Panc1 (cell line): ENCODE data around the gene HDAC11.

ENCODE experiments used
- CTCF ChIP-seq: fragments of 450-650 bp; IDR thresholded peaks from 2 replicates; pipeline ENCODE4 v1.5.1; 2017; ENCODE audit warnings: mild to moderate bottlenecking
- POLR2AphosphoS5 ChIP-seq: IDR thresholded peaks from 2 replicates; pipeline ENCODE4 v1.6.1; 2012; ENCODE audit warnings: mild to moderate bottlenecking, low read depth, low read length, moderate library complexity
- SIN3A ChIP-seq: IDR thresholded peaks from 2 replicates; pipeline ENCODE4 v1.6.1; 2012; ENCODE audit warnings: low read depth, mild to moderate bottlenecking, low read length, moderate library complexity, borderline replicate concordance; ENCODE audit not compliant: insufficient read depth
- TCF7L2 ChIP-seq: IDR thresholded peaks from 2 replicates; pipeline ENCODE4 v1.6.1; 2011; ENCODE audit warnings: mild to moderate bottlenecking, low read depth, low read length, inconsistent platforms

- TF ChIP-seq CTCF (no peak), SIN3A (no peak), TCF7L2 (no peak), POLR2AphosphoS5 (no peak)
Measured at GRCh38 chr3:13501958-13502790, 22.1 kb downstream of the HDAC11 start.
